ENCODE measurements around the gene IGF2BP3. TPM values are rescaled to one million over a fixed set of nuclear protein-coding genes. Genes with fewer than 3 reads are reported as not detected.

Gene IGF2BP3
- total and polyA plus RNA-seq, 10 donors: 0.17 to 6.8 (median 1.6) TPM

GRCh38 chr7:23336086-23336485 lies 134.2 kb downstream of the IGF2BP3 start:
- WGBS, 5 donors: 41 to 67% (median 47%) methylated on average over 3 of the region's 3 CpGs
- Histone ChIP-seq H3K9me3 (no peaks in the 10 kb centered on the region), H3K4me3 (no peak overlapping the region), H3K27ac (no peak overlapping the region), H3K4me1 (peaks cover 0 to 8% (median 0%) of the 10 kb centered on the region in 6 donors), H3K27me3 (replicated peaks in 1 of 7) (no peaks in the 10 kb centered on the region), H3K36me3 (no peaks in the 10 kb centered on the region)
- no peak for TF ChIP-seq POLR2AphosphoS5 (IDR thresholded peaks at IDR 0.05)
- TF ChIP-seq POLR2A (IDR thresholded peaks at IDR 0.05): no peak
- TF ChIP-seq, protein P1, sequence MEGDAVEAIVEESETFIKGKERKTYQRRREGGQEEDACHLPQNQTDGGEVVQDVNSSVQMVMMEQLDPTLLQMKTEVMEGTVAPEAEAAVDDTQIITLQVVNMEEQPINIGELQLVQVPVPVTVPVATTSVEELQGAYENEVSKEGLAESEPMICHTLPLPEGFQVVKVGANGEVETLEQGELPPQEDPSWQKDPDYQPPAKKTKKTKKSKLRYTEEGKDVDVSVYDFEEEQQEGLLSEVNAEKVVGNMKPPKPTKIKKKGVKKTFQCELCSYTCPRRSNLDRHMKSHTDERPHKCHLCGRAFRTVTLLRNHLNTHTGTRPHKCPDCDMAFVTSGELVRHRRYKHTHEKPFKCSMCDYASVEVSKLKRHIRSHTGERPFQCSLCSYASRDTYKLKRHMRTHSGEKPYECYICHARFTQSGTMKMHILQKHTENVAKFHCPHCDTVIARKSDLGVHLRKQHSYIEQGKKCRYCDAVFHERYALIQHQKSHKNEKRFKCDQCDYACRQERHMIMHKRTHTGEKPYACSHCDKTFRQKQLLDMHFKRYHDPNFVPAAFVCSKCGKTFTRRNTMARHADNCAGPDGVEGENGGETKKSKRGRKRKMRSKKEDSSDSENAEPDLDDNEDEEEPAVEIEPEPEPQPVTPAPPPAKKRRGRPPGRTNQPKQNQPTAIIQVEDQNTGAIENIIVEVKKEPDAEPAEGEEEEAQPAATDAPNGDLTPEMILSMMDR (IDR thresholded peaks at IDR 0.05 in 8 of 11, conservative IDR thresholded peaks at IDR 0.05 in 3 of 11): no peak
- DNase-seq: no peak
- intact Hi-C loops (cut with DNase I; ENCODE audit: low total_unique reads): no loop called here

GRCh38 chr7:23335621-23336020 lies 134.7 kb downstream of the IGF2BP3 start:
- Histone ChIP-seq H3K4me1 (peaks cover 0 to 8% (median 0%) of the 10 kb centered on the region in 6 donors), H3K36me3 (no peaks in the 10 kb centered on the region), H3K9me3 (no peaks in the 10 kb centered on the region), H3K4me3 (no peak overlapping the region), H3K27ac (no peak overlapping the region), H3K27me3 (replicated peaks in 1 of 7) (no peaks in the 10 kb centered on the region)
- WGBS, 5 donors: 39 to 47% (median 40%) methylated on average over 6 of the region's 6 CpGs
- TF ChIP-seq POLR2AphosphoS5 (IDR thresholded peaks at IDR 0.05) (no peak), POLR2A (IDR thresholded peaks at IDR 0.05) (no peak)
- intact Hi-C loops (cut with DNase I; ENCODE audit: low total_unique reads): no loop called here
- DNase-seq: no peak

DNA sequence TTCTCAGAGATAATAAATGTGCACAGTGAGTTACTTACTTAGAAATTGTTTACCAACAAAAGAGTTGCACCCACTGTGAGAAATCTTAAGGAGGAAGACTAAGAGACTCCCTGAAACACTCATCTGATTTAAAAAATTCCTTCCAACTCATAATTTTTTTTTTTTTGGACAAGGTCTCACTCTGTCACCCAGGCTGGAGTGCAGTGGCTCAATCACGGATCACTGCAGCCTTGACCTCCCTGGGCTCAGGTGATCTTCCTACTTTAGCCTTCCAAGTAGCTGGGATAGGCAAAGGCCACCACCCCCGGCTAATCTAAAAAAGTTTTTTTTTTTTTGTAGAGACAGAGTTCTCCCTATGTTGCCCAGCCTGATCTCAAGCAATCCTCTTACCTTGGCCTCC lies 135.2 kb downstream of the IGF2BP3 start:
- no peak for DNase-seq
- Histone ChIP-seq H3K9me3 (no peaks in the 10 kb centered on the region), H3K4me1 (peaks cover 0 to 8% (median 0%) of the 10 kb centered on the region in 6 donors), H3K27me3 (replicated peaks in 1 of 7) (no peaks in the 10 kb centered on the region), H3K4me3 (no peak overlapping the region), H3K27ac (no peak overlapping the region), H3K36me3 (no peaks in the 10 kb centered on the region)
- intact Hi-C loops (cut with DNase I; ENCODE audit: low total_unique reads): no loop called here
- TF ChIP-seq POLR2AphosphoS5 (IDR thresholded peaks at IDR 0.05): no peak
- TF ChIP-seq POLR2A (IDR thresholded peaks at IDR 0.05): no peak
- TF ChIP-seq, protein P1 (IDR thresholded peaks at IDR 0.05 in 8 of 11, conservative IDR thresholded peaks at IDR 0.05 in 3 of 11): no peak
- 79 to 91% (median 80%) methylated on average over 2 of the region's 2 CpGs for whole genome bisulfite sequencing, 5 donors

DNA sequence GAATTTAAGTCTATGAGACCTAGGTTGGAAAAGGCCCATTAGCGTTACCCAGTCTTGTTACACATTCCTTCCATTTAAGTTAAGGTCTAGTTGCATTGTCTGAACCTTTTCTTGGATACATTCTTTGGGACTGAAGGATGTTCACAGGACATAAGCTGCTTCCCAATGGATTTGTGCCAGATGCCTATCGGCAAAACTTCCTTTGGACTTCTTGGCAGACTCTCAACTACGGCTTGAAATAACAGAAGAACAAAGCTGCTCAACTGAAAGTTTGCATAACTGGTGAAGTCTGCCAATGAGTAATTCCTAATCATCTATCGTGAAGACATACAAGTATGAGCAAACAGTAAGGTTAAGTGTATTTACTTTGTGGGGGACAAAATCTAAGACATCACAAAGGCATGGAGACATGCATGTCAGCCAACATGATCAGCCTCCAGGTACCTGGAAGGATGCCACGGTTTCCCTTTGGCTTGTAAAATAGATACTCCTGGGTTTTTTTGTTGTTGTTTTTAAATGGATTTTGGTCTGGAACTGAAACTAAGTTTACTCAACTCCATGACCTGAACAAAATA lies 135.7 kb downstream of the IGF2BP3 start:
- Histone ChIP-seq H3K4me1 (peaks cover 0 to 8% (median 0%) of the 10 kb centered on the region in 6 donors), H3K27me3 (replicated peaks in 1 of 7) (no peaks in the 10 kb centered on the region), H3K9me3 (no peaks in the 10 kb centered on the region), H3K4me3 (no peak overlapping the region), H3K36me3 (no peaks in the 10 kb centered on the region), H3K27ac (peak overlapping the region in 5 of 8 donors; percentile 12 to 34 (median 20))
- TF ChIP-seq POLR2AphosphoS5 (IDR thresholded peaks at IDR 0.05): no peak
- TF ChIP-seq, protein P1 (IDR thresholded peaks at IDR 0.05 in 8 of 11, conservative IDR thresholded peaks at IDR 0.05 in 3 of 11): no peak
- TF ChIP-seq POLR2A (IDR thresholded peaks at IDR 0.05): no peak
- no peak for DNase-seq
- 54 to 77% (median 67%) methylated on average over 5 of the region's 5 CpGs for WGBS, 5 donors
- intact Hi-C loops (cut with DNase I; ENCODE audit: low total_unique reads): no loop called here

Measured in spleen (tissue), 11 donors.